Sigmoid colon (tissue), 3 donors: ENCODE measurements around the gene ABHD16B.

Experiments
- CTCF ChIP-seq, 4 experiments: fragments of 450-650 bp in 3 of 4; fragments of 200-600 bp in 1 of 4; IDR thresholded peaks; one replicate each; pipeline ENCODE4 v1.5.1; 2016 to 2019; ENCODE audit warnings: antibody characterized with exemption in 4 of 4, mild to moderate bottlenecking in 3 of 4, moderate library complexity in 2 of 4
- POLR2A ChIP-seq, 2 donors: fragments of 450-650 bp; IDR thresholded peaks; one replicate each; pipeline ENCODE4 v1.6.1; 2016; ENCODE audit warnings: antibody characterized with exemption in 2 of 2, mild to moderate bottlenecking in 2 of 2, moderate library complexity in 2 of 2

DNA sequence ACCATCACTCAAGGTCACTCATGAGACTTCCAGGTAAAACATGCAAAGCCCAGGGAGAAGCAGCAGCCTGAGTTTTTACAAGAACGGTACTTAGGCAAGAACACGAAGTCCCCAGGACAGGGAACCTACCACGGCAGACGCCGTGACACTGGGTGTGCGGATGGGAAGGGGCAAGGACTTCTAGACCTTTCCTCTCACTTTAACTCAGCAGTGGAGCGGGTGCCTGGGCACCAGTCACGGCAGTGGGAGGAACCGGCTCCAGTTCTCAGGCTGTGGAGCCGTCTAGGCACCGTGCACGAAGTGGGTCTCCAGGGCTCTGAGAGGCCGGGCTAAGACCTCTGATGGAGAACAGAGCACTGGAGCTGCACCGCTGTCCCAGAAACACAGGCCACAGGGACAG lies 32.8 kb upstream of the ABHD16B start:
- TF ChIP-seq POLR2A (IDR thresholded peaks at IDR 0.05) (no peak), CTCF (IDR thresholded peaks at IDR 0.05) (no peak)
